Chondrocyte (in vitro differentiated cells): ENCODE measurements around the gene ZNF800. TPM values are rescaled to one million over a fixed set of nuclear protein-coding genes. Genes with fewer than 3 reads are reported as not detected.
A peak's percentile ranks its signal among the peaks of the same experiment; 100 is the strongest.
"Not testable (repeated sequence)": the region's sequence is repeated elsewhere in the genome, so short reads cannot be mapped to it uniquely, and the experiment has no call there.

Experiments
- DNase-seq: peaks from one replicate; pipeline ENCODE4 v3.0.0; 2021; ENCODE audit warnings: mixed read lengths, low spot score
- H3K27ac Mint-ChIP-seq: one replicate; pipeline ENCODE4 v1.8.0; 2021; ENCODE audit warnings: mild to moderate bottlenecking, moderate library complexity, mixed read lengths; ENCODE audit not compliant: unreplicated experiment
- H3K27me3 Mint-ChIP-seq: 2 replicates; pipeline ENCODE4 v1.8.0; 2021; ENCODE audit warnings: low read depth, mixed read lengths
- H3K36me3 Mint-ChIP-seq: 2 replicates; pipeline ENCODE4 v1.8.0; 2021; ENCODE audit warnings: low read depth, mixed read lengths
- H3K4me1 Mint-ChIP-seq: 2 replicates; pipeline ENCODE4 v1.8.0; 2021; ENCODE audit warnings: low read depth, mild to moderate bottlenecking, mixed read lengths
- H3K4me3 Mint-ChIP-seq: one replicate; pipeline ENCODE4 v1.8.0; 2021; ENCODE audit warnings: mild to moderate bottlenecking, moderate library complexity, mixed read lengths; ENCODE audit not compliant: unreplicated experiment
- H3K9me3 Mint-ChIP-seq: 2 replicates; pipeline ENCODE4 v1.8.0; 2021; ENCODE audit warnings: low read depth, mixed read lengths
- CTCF ChIP-seq: fragments of 200-600 bp; sonication (generic); IDR thresholded peaks from 2 replicates; pipeline ENCODE4 v1.5.0; 2021; ENCODE audit warnings: antibody characterized with exemption, mild to moderate bottlenecking, moderate library complexity
- long read RNA-seq: library from polyadenylated mRNA; stranded (forward); transcript quantifications from one replicate; pipeline ENCODE4 v2.0.0, GENCODE V29; 2021
- total RNA-seq: library from RNA; stranded (reverse); gene quantifications from 3 replicates; pipeline ENCODE4 v1.2.1, GENCODE V29; 2021

ZNF800 gene
- total RNA-seq, result 27.3 to 33.6 TPM (median 30.5 TPM) in 3 replicates
- long read RNA-seq, full-length matches to known transcripts, result 3 of 11 reads
- long read RNA-seq, partial matches to known transcripts, result 4 of 11 reads
- long read RNA-seq, other reads (novel, unspliced or antisense), result 4 of 11 reads

- Mint-ChIP-seq H3K27ac (peak within 1 kb of the TSS; percentile 97), H3K4me1 (peaks cover 36% of the 10 kb centered on the region), H3K36me3 (peaks cover 8% of the 10 kb centered on the region), H3K4me3 (peak within 1 kb of the TSS; percentile 97), H3K9me3 (no peaks in the 10 kb centered on the region), H3K27me3 (peaks cover 2% of the 10 kb centered on the region)
- TF ChIP-seq CTCF, result no peak
- peak; percentile 96 for DNase-seq
Measured at GRCh38 chr7:127392566-127393367, at the start of gene ZNF800. ZNF800 (minus strand) TSS chr7:127392708; CDS start chr7:127391557, 1,151 bp downstream.

- no peaks in the 10 kb centered on the region for H3K9me3 Mint-ChIP-seq
- no peak for DNase-seq
- H3K36me3 Mint-ChIP-seq, result no peaks in the 10 kb centered on the region
- H3K27me3 Mint-ChIP-seq, result peaks cover 6% of the 10 kb centered on the region
- H3K4me1 Mint-ChIP-seq, result peaks cover 18% of the 10 kb centered on the region
- H3K4me3 Mint-ChIP-seq, result no peak overlapping the region
- TF ChIP-seq CTCF, result no peak
- no peak overlapping the region for H3K27ac Mint-ChIP-seq
Measured at GRCh38 chr7:127440206-127440605, 47.7 kb upstream of the ZNF800 start.

GRCh38 chr7:127438836-127439235 is 46.3 kb upstream of the ZNF800 start:
- no peak for TF ChIP-seq CTCF
- DNase-seq, result no peak
- H3K9me3 Mint-ChIP-seq, result no peaks in the 10 kb centered on the region
- no peak overlapping the region for H3K27ac Mint-ChIP-seq
- peaks cover 18% of the 10 kb centered on the region for H3K4me1 Mint-ChIP-seq
- H3K4me3 Mint-ChIP-seq, result no peak overlapping the region
- no peaks in the 10 kb centered on the region for H3K36me3 Mint-ChIP-seq
- peaks cover 6% of the 10 kb centered on the region for H3K27me3 Mint-ChIP-seq

GRCh38 chr7:127437837-127438236 is 45.3 kb upstream of the ZNF800 start:
- no peaks in the 10 kb centered on the region for H3K9me3 Mint-ChIP-seq
- TF ChIP-seq CTCF, result no peak
- H3K4me3 Mint-ChIP-seq, result peak overlapping the region; percentile 11
- DNase-seq, result no peak
- H3K4me1 Mint-ChIP-seq, result peaks cover 18% of the 10 kb centered on the region
- H3K36me3 Mint-ChIP-seq, result no peaks in the 10 kb centered on the region
- H3K27ac Mint-ChIP-seq, result peak overlapping the region; percentile 73
- H3K27me3 Mint-ChIP-seq, result peaks cover 6% of the 10 kb centered on the region

- no peak for TF ChIP-seq CTCF
Measured at GRCh38 chr7:127437241-127437640, 44.7 kb upstream of the ZNF800 start.

GRCh38 chr7:127429281-127429680 is 36.8 kb upstream of the ZNF800 start:
- not testable (repeated sequence) for DNase-seq, H3K4me3 Mint-ChIP-seq, H3K27ac Mint-ChIP-seq, H3K4me1 Mint-ChIP-seq, H3K36me3 Mint-ChIP-seq
- H3K9me3 Mint-ChIP-seq, result peaks cover 12% of the 10 kb centered on the region
- H3K27me3 Mint-ChIP-seq, result peaks cover 23% of the 10 kb centered on the region

More at GRCh38 chr7:127437241-127437640, 44.7 kb upstream of the ZNF800 start:
- no peak for DNase-seq
- no peak overlapping the region for H3K4me3 Mint-ChIP-seq
- H3K27me3 Mint-ChIP-seq, result peaks cover 4% of the 10 kb centered on the region
- H3K36me3 Mint-ChIP-seq, result no peaks in the 10 kb centered on the region
- H3K9me3 Mint-ChIP-seq, result no peaks in the 10 kb centered on the region
- H3K4me1 Mint-ChIP-seq, result peaks cover 18% of the 10 kb centered on the region
- no peak overlapping the region for H3K27ac Mint-ChIP-seq
